Large intestine (tissue), 3 donors: Measurements from ENCODE around the gene HPX. TPM values are rescaled to one million over a fixed set of nuclear protein-coding genes. Genes with fewer than 3 reads are reported as not detected.

ENCODE experiments used
- DNase-seq, 2 donors: peaks; one replicate each; pipeline versions ENCODE4 v3.0.0 to v3.0.0-alpha.2; 2013
- H3K27ac ChIP-seq: one replicate; pipeline ENCODE4 v1.5.1; 2013; ENCODE audit warnings: low read length
- H3K27me3 ChIP-seq: 2 replicates; pipeline ENCODE4 v1.6.1; 2013; ENCODE audit warnings: low read length; ENCODE audit not compliant: control insufficient read depth, insufficient read depth
- H3K36me3 ChIP-seq: 2 replicates; pipeline ENCODE4 v1.6.1; 2013; ENCODE audit warnings: low read length; ENCODE audit not compliant: control insufficient read depth, insufficient read depth
- H3K4me1 ChIP-seq: one replicate; pipeline ENCODE4 v1.6.1; 2013; ENCODE audit warnings: low read length; ENCODE audit not compliant: control insufficient read depth, insufficient read depth
- H3K4me3 ChIP-seq: one replicate; pipeline ENCODE4 v1.5.1; 2013; ENCODE audit warnings: low read length
- H3K9me3 ChIP-seq: one replicate; pipeline ENCODE4 v1.6.1; 2013; ENCODE audit warnings: mild to moderate bottlenecking, low read depth, low read length, moderate library complexity; ENCODE audit not compliant: control insufficient read depth
- WGBS: methylation state at CpG from one replicate; pipeline ENCODE4 v1.1.5; 2013; ENCODE audit warnings: low lambda C conversion rate; ENCODE audit not compliant: insufficient coverage; 5-methylcytosine and 5-hydroxymethylcytosine counted together
- polyA plus RNA-seq: library from polyadenylated mRNA; unstranded; fragments of 120-200 nt; gene quantifications from one replicate; pipeline ENCODE4 v1.2.1, GENCODE V29; 2013

The HPX gene
- polyA plus RNA-seq, 1 donor = 3.0 TPM

GRCh38 chr11:6481012-6481923, 40.5 kb upstream of the HPX start, which contains the start of the genes ARFIP2 and TIMM10B:
ARFIP2 (minus strand) TSS chr11:6481331; CDS start chr11:6480421, 910 bp downstream.
TIMM10B (plus strand) TSS chr11:6481501; CDS start chr11:6481517, 16 bp downstream.
- peak; percentile 99 for DNase-seq
- Histone ChIP-seq H3K27ac (peak within 1 kb of the TSS; percentile 96), H3K4me3 (peak within 1 kb of the TSS; percentile 67), H3K9me3 (no peaks in the 10 kb centered on the region), H3K4me1 (peaks cover 25% of the 10 kb centered on the region), H3K27me3 (no peaks in the 10 kb centered on the region), H3K36me3 (peaks cover 61% of the 10 kb centered on the region)
- no CpG with 5 or more reads among the region's 66 CpGs for WGBS

GRCh38 chr11:6480299-6480914, 39.6 kb upstream of the HPX start:
- peak overlapping the region; percentile 67 for H3K4me3 ChIP-seq
- H3K36me3 ChIP-seq = peaks cover 59% of the 10 kb centered on the region
- peaks cover 22% of the 10 kb centered on the region for H3K4me1 ChIP-seq
- no peaks in the 10 kb centered on the region for H3K27me3 ChIP-seq
- H3K27ac ChIP-seq = peak overlapping the region; percentile 96
- DNase-seq = no peak
- H3K9me3 ChIP-seq = no peaks in the 10 kb centered on the region
- WGBS = 57% methylated on average over 1 of the region's 9 CpGs

- Histone ChIP-seq H3K36me3 (peaks cover 34% of the 10 kb centered on the region), H3K27ac (no peak overlapping the region), H3K4me1 (peaks cover 30% of the 10 kb centered on the region), H3K4me3 (no peak overlapping the region), H3K9me3 (no peaks in the 10 kb centered on the region), H3K27me3 (no peaks in the 10 kb centered on the region)
- DNase-seq = no peak
- WGBS = no CpG with 5 or more reads among the region's 4 CpGs
These were observed 35.8 kb upstream of the HPX start for GRCh38 chr11:6476571-6476970.

GRCh38 chr11:6475936-6476335, 35.1 kb upstream of the HPX start:
- no CpG with 5 or more reads among the region's 5 CpGs for WGBS
- peaks cover 30% of the 10 kb centered on the region for H3K4me1 ChIP-seq
- no peaks in the 10 kb centered on the region for H3K9me3 ChIP-seq
- DNase-seq = peak in 1 of 2 donors; percentile 52
- H3K27ac ChIP-seq = no peak overlapping the region
- H3K27me3 ChIP-seq = no peaks in the 10 kb centered on the region
- no peak overlapping the region for H3K4me3 ChIP-seq
- peaks cover 34% of the 10 kb centered on the region for H3K36me3 ChIP-seq

GRCh38 chr11:6474806-6475500, 34.2 kb upstream of the HPX start:
- Histone ChIP-seq H3K9me3 (no peaks in the 10 kb centered on the region), H3K4me3 (no peak overlapping the region), H3K27ac (peak overlapping the region; percentile 97), H3K27me3 (no peaks in the 10 kb centered on the region), H3K4me1 (peaks cover 32% of the 10 kb centered on the region), H3K36me3 (peaks cover 34% of the 10 kb centered on the region)
- WGBS = no CpG with 5 or more reads among the region's 3 CpGs
- peak in 1 of 2 donors; percentile 41 for DNase-seq

GRCh38 chr11:6474413-6474792, 33.6 kb upstream of the HPX start:
- 20% methylated on average over 1 of the region's 7 CpGs for WGBS
- Histone ChIP-seq H3K36me3 (peaks cover 30% of the 10 kb centered on the region), H3K4me3 (peak overlapping the region; percentile 69), H3K27me3 (no peaks in the 10 kb centered on the region), H3K4me1 (peaks cover 35% of the 10 kb centered on the region), H3K27ac (peak overlapping the region; percentile 97), H3K9me3 (no peaks in the 10 kb centered on the region)
- no peak for DNase-seq

GRCh38 chr11:6473451-6474412, 32.9 kb upstream of the HPX start, which contains the start of gene TRIM3:
TRIM3 (minus strand) TSS chr11:6473941; CDS start chr11:6465695, 8,246 bp downstream.
- Histone ChIP-seq H3K9me3 (no peaks in the 10 kb centered on the region), H3K4me3 (peak within 1 kb of the TSS; percentile 74), H3K36me3 (peaks cover 23% of the 10 kb centered on the region), H3K27me3 (no peaks in the 10 kb centered on the region), H3K27ac (peak within 1 kb of the TSS; percentile 97), H3K4me1 (peaks cover 37% of the 10 kb centered on the region)
- WGBS = no CpG with 5 or more reads among the region's 87 CpGs
- peak; percentile 82 to 91 for DNase-seq

GRCh38 chr11:6472934-6473333, 32.1 kb upstream of the HPX start:
- Histone ChIP-seq H3K27ac (no peak overlapping the region), H3K36me3 (peaks cover 15% of the 10 kb centered on the region), H3K4me3 (peak overlapping the region; percentile 74), H3K9me3 (no peaks in the 10 kb centered on the region), H3K27me3 (no peaks in the 10 kb centered on the region), H3K4me1 (peaks cover 40% of the 10 kb centered on the region)
- no peak for DNase-seq
- WGBS = no CpG with 5 or more reads among the region's 1 CpG

- Histone ChIP-seq H3K27ac (peak overlapping the region; percentile 33), H3K9me3 (no peaks in the 10 kb centered on the region), H3K4me3 (no peak overlapping the region), H3K4me1 (peaks cover 35% of the 10 kb centered on the region), H3K36me3 (peaks cover 9% of the 10 kb centered on the region), H3K27me3 (no peaks in the 10 kb centered on the region)
- no peak for DNase-seq
- no CpG with 5 or more reads among the region's 1 CpG for WGBS
These were observed 28.8 kb upstream of the HPX start for GRCh38 chr11:6469599-6469998.
